GOT3 (cell line): Measurements from ENCODE around the gene LYZ.
"Not testable (repeated sequence)": the region's sequence is repeated elsewhere in the genome, so short reads cannot be mapped to it uniquely, and the experiment has no call there.

Source experiments
- DNase-seq: peaks from one replicate; lab custom pipeline; 2025; ENCODE audit warnings: mixed read lengths; lab: John Stamatoyannopoulos, UW

The LYZ gene

DNA sequence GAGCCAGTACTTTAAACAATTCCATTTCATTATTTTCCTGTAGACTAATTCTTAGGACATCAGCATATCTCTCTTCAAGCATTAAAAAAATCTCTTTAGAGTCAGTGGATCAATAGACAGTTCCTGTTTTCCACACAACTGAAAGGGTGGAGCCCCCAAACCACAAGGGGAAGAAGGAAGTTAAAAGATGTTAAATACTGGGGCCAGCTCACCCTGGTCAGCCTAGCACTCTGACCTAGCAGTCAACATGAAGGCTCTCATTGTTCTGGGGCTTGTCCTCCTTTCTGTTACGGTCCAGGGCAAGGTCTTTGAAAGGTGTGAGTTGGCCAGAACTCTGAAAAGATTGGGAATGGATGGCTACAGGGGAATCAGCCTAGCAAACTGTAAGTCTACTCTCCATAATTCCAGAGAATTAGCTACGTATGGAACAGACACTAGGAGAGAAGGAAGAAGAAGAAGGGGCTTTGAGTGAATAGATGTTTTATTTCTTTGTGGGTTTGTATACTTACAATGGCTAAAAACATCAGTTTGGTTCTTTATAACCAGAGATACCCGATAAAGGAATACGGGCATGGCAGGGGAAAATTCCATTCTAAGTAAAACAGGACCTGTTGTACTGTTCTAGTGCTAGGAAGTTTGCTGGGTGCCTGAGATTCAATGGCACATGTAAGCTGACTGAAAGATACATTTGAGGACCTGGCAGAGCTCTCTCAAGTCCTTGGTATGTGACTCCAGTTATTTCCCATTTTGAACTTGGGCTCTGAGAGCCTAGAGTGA, at the start of gene LYZ:
LYZ (plus strand) TSS at position 220 of the 777 bp plus-strand sequence; CDS start at position 248, 28 bp downstream.
- no peak for DNase-seq

DNA sequence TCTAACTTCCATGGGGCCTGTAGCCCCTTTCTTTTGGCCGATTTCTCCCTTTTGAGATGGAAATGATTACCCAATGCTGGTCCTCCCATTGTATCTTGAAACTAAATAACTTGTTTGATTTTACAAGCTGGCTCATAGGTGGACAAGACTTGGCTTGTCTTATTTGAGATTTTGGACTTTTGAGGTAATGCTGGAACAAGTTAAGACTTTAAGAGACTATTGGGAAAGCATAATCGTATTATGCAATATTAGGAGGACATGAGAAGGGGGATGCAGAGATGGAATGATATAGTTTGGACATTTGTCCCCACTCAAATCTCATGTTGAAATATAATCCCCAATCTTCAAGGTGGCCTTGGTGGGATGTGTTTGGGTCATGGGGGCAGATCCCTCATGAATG, 49.2 kb upstream of the LYZ start:
- no peak for DNase-seq

GRCh38 chr12:69304284-69304683, 43.9 kb upstream of the LYZ start:
- no peak for DNase-seq

- DNase-seq, result no peak
Observed at GRCh38 chr12:69309461-69309860, 38.7 kb upstream of the LYZ start.

DNA sequence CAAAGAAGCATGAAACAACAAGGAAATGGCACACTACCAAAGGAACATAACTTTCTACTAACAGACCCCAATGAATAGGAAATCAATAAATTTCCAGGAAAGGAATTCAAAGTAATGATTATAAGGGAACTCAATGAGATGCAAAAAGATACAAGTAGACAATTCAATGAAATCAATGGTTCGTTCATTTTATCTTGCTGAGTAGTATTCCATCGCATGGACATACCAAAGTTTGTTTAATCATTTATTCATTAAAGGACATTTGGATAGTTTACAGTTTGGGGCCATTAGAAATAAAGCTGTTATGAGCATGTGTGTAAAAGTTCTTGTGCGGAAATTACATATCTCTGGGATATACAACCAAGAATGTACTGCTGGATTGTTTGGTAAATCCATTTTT, 35.0 kb upstream of the LYZ start:
- DNase-seq, result no peak

DNA sequence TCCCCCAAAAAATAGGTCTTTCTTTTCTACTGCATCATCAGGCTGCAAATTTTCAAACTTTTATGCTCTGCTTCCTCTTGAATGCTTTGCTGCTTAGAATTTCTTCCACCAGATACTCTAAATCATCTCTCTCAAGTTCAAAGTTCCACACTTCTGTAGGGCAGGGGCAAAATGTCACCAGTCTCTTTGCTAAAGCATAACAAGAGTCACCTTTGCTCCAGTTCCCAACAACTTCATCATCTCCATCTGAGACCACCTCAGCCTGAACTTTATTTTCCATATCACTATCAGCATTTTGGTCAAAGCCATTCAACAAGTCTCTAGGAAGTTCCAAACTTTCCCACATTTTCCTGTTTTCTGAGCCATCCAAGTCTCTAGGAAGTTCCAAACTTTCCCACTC, 31.4 kb upstream of the LYZ start:
- not testable (repeated sequence) for DNase-seq

DNA sequence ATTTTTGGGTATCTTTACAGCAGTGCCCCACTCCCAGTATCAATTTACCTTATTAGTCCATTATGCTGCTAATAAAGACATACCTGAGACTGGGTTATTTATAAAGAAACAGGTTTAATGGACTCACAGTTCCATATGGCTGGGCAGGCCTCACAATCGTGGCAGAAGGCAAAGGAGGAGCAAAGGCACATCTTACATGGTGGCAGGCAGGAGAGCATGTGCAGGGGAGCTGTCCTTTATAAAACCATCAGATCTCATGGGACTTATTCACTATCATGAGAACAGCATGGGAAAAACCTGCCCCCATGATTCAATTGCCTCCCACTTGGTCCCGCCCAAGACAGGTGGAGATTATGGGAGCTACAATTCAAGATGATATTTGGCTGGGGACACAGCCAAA, 30.9 kb upstream of the LYZ start:
- not testable (repeated sequence) for DNase-seq

- DNase-seq, result no peak
Observed at GRCh38 chr12:69318225-69318624, 30.0 kb upstream of the LYZ start.

- DNase-seq, result no peak
Observed at GRCh38 chr12:69321351-69321750, 26.8 kb upstream of the LYZ start.

DNA sequence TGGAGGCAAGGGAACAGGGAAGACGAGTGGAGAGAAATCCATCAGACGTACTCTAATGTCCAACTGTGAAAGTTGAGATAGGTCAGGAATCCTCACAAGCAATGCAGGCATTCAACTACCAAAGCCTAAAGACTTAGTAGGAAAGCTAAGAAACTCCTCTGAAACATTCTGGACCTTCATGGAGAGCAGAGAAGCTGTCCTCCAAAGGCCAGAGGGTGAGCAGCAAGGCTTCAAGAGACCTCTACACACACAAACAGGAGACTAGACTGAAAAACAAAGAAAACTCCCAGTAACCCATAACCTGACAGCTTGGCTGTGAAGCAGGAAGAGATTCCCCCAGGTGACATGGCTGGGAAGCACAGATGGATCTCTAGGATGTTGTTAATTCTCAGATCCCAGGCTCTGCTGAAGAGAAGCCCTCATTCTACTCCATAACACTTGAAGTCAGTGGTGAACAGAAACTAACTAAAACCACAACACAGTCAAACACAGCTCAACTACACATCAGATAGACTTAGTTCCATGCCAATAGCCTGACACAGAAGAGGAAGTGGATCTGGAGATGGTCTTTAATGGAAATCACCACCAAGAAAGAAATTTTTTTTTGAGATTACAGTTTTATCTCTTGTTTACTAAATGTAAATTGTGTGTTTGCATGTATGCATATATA, 23.2 kb upstream of the LYZ start:
- DNase-seq, result no peak

DNA sequence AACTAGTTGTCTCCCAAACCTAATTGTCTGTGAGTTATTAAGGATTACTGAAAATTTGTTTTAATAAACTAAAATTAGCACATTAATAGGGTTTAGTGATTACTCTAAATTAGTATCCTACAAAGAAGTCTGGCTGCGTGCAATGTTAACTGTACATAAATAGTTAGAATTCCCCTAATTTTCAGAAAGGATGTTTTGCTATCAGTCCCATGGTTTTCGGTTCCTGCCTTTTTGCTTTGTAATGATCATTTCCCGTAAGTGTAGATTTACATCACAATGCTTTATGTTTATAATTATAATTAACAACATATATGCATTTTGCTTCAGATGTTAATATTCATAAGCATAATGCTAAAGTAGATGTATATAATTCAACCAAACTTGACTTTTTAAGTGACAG, 19.8 kb upstream of the LYZ start:
- no peak for DNase-seq

- DNase-seq, result no peak
Observed at GRCh38 chr12:69329669-69330428, 18.3 kb upstream of the LYZ start.

GRCh38 chr12:69330475-69331473, 17.4 kb upstream of the LYZ start:
- no peak for DNase-seq

- no peak for DNase-seq
Observed at GRCh38 chr12:69331519-69331908, 16.7 kb upstream of the LYZ start.

GRCh38 chr12:69331909-69332684, 16.1 kb upstream of the LYZ start:
- DNase-seq, result no peak

DNA sequence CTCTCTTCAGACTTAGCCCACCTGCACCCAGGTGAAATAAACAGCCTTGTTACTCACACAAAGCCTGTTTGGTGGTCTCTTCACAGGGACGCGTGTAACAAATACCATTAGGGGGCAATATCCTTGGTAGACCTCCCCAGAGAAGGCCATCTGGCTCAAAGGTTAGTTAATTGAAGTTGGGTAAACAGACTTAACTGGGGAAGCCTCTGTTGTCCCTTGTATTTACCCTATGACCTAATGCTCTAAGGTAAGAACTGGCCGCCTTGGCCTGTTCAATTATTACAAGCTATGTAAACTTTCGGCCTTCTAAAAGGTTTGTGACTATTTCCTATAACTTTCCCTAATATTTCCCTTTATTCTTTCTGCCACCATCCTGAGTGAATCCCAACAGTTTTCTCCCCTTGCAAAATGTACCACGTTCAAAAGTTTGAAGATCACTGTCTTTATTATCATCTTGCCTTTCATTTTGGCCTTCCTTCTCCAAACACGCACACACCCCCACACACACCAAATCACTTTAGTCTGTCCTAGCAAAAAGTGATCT, 15.3 kb upstream of the LYZ start:
- no peak for DNase-seq

DNA sequence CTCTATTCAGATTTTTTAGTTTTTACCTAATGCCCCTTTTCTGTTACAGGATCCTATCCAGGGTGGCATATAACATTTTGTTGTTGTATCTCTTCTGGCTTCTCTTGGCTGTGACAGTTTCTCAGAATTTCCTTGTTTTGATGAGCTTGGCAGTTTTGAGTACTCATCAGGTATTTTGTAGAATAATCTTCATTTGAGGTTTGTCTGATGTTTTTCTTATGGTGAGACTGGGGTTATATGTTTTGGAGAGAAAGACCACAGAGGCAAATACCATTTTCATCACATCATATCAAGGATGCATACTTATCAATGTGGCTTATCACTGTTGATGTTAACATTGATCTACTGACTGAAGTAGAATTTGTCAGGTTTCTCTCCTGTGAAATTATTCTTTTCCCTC, 14.0 kb upstream of the LYZ start:
- no peak for DNase-seq

GRCh38 chr12:69337311-69338090, 10.7 kb upstream of the LYZ start:
- DNase-seq, result no peak

GRCh38 chr12:69338120-69338859, 9.9 kb upstream of the LYZ start:
- DNase-seq, result no peak
